ENCODE results near the gene ROM1. TPM values are rescaled to one million over a fixed set of nuclear protein-coding genes. Genes with fewer than 3 reads are reported as not detected.

ROM1 gene
- total RNA-seq, 1 experiment from 2014 or later = 0.94 TPM

DNA sequence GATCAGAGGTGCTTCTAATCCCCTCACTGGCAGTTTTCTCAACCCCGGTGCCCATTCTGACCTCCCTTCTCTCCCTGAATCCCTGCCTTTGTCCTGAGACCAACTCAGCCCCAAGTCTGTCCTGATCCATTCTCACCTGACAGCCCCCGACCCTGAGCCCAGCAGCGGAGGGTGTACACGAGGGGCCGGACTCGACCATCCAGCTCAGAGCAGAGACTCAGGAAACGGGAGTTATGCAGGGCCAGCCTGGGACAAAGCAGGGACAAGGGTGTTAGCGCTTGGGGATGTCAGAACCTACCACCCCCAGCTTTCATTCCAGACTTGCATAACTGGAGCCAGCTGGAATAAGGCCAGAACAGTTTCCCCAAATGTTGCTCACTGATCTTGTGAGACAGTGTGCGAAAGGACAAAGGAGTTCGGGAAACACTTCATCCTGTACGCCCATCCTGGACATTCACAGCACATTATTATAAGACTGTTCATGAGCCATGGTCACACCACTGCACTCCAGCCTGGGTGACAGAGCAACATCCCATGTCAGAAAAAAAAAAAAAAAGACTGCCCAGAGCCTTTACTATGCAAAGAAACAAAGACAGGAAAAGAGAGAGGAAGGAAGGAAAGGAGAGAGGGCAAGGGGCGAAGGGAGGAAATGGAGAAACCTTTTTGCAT, 35.9 kb upstream of the ROM1 start (continued):
- TF ChIP-seq ZNF532 (CRISPR knock-in tag; IDR thresholded peaks at IDR 0.05; ENCODE audit: borderline replicate concordance) (no peak), ETV6 (CRISPR knock-in tag; IDR thresholded peaks at IDR 0.05) (no peak), SOX15 (CRISPR knock-in tag; IDR thresholded peaks at IDR 0.05) (no peak)

- Mint-ChIP-seq H3K4me1 (peaks cover 10% of the 10 kb centered on the region), H3K9me3 (no peaks in the 10 kb centered on the region), H3K27me3 (ENCODE audit: low read depth) (no peaks in the 10 kb centered on the region), H3K4me3 (no peak overlapping the region), H3K36me3 (peaks cover 36% of the 10 kb centered on the region), H3K27ac (no peak overlapping the region)
- CTCF ChIA-PET = interaction anchor here (0.5 to 1.3 kb wide), 3 partner anchors 21 to 196 kb away, joined by 3 read pairs; no protein-coding TSS in a partner anchor
- ATAC-seq = no peak
- no peak for DNase-seq (ENCODE audit: low spot score)
- TF ChIP-seq, protein P1, sequence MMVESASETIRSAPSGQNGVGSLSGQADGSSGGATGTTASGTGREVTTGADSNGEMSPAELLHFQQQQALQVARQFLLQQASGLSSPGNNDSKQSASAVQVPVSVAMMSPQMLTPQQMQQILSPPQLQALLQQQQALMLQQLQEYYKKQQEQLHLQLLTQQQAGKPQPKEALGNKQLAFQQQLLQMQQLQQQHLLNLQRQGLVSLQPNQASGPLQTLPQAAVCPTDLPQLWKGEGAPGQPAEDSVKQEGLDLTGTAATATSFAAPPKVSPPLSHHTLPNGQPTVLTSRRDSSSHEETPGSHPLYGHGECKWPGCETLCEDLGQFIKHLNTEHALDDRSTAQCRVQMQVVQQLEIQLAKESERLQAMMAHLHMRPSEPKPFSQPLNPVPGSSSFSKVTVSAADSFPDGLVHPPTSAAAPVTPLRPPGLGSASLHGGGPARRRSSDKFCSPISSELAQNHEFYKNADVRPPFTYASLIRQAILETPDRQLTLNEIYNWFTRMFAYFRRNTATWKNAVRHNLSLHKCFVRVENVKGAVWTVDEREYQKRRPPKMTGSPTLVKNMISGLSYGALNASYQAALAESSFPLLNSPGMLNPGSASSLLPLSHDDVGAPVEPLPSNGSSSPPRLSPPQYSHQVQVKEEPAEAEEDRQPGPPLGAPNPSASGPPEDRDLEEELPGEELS (CRISPR knock-in tag; IDR thresholded peaks at IDR 0.05) = no peak
- TF ChIP-seq ZBTB43 (CRISPR knock-in tag; IDR thresholded peaks at IDR 0.05) (no peak), ZNF138 (CRISPR knock-in tag; conservative IDR thresholded peaks at IDR 0.05) (no peak)
- TF ChIP-seq, protein P2, sequence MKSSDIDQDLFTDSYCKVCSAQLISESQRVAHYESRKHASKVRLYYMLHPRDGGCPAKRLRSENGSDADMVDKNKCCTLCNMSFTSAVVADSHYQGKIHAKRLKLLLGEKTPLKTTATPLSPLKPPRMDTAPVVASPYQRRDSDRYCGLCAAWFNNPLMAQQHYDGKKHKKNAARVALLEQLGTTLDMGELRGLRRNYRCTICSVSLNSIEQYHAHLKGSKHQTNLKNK (CRISPR knock-in tag; IDR thresholded peaks at IDR 0.05) = no peak
- TF ChIP-seq, protein P3, sequence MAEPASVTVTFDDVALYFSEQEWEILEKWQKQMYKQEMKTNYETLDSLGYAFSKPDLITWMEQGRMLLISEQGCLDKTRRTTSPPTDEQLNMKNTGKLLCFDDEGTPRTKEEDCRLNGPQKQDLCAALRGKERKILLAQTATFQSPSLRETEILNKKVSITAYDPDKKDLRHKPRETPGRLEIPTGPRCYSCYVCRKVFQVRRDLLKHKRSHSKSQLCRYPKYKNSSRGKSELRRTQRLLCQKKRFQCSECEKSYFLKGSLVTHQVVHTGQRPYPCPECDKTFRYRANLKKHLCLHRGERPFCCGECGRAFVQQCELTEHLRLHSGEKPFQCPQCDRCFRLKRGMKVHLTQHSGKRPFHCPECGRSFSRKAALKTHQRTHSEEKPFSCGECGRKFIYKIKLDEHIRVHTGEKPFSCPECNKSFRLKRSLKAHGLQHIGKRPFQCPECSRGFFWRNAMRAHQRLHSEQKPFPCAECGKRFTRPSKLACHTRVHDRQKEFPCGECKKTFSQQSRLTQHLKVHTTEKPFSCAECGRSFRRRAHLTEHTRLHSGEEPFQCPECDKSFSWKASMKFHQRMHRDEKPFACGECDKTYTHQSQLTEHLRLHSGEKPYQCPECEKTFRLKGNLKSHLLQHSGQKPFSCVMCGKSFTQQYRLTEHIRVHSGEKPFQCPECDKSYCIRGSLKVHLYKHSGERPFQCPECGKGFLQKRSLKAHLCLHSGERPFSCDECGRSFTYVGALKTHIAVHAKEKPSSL (CRISPR knock-in tag; conservative IDR thresholded peaks at IDR 0.05) = no peak
- POLR2A ChIA-PET = no interaction called here
Observed at GRCh38 chr11:62578541-62578940, 34.5 kb upstream of the ROM1 start.

DNA sequence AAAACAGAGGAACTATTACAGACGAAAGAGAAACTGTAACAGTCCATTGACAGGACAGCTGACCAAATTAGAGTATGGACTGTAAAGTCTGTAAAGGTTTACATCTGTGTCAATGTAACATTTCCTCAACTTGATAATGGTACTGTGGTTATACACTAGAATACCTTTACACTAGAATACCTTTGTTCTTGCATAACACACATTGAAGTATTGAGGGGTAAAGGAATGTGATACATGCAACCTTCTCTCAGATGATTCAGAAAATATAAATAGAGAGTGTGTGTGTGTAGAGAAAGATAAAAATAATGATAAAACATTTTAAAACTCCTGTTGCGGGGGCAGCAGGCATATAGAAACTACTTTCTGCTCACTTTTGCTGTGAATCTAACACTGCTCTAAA, 33.8 kb upstream of the ROM1 start:
- ATAC-seq (no peak), DNase-seq (ENCODE audit: low spot score) (no peak)
- ChIA-PET POLR2A (no interaction called here), CTCF (interaction anchor here (1.3 kb wide), 1 partner anchor 32 kb away, joined by 3 read pairs; no protein-coding TSS in a partner anchor)
- no peak overlapping the region for H3K27ac Mint-ChIP-seq
- H3K4me1 Mint-ChIP-seq = peaks cover 10% of the 10 kb centered on the region
- H3K9me3 Mint-ChIP-seq = no peaks in the 10 kb centered on the region
- H3K36me3 Mint-ChIP-seq = peaks cover 41% of the 10 kb centered on the region
- H3K27me3 Mint-ChIP-seq (ENCODE audit: low read depth) = no peaks in the 10 kb centered on the region
- H3K4me3 Mint-ChIP-seq = no peak overlapping the region
- TF ChIP-seq ZNF423 (CRISPR knock-in tag; IDR thresholded peaks at IDR 0.05) (no peak), IRF2 (CRISPR knock-in tag; IDR thresholded peaks at IDR 0.05; ENCODE audit: borderline replicate concordance, low read depth) (no peak), NR1H2 (CRISPR knock-in tag; IDR thresholded peaks at IDR 0.05) (no peak), ARID4B (CRISPR knock-in tag; IDR thresholded peaks at IDR 0.05; ENCODE audit: borderline replicate concordance) (no peak), GRHL2 (CRISPR knock-in tag; IDR thresholded peaks at IDR 0.05; ENCODE audit: insufficient replicate concordance, severe bottlenecking) (no peak)
- TF ChIP-seq, protein P4, sequence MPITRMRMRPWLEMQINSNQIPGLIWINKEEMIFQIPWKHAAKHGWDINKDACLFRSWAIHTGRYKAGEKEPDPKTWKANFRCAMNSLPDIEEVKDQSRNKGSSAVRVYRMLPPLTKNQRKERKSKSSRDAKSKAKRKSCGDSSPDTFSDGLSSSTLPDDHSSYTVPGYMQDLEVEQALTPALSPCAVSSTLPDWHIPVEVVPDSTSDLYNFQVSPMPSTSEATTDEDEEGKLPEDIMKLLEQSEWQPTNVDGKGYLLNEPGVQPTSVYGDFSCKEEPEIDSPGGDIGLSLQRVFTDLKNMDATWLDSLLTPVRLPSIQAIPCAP (CRISPR knock-in tag; IDR thresholded peaks at IDR 0.05) = no peak
- TF ChIP-seq, protein P5, sequence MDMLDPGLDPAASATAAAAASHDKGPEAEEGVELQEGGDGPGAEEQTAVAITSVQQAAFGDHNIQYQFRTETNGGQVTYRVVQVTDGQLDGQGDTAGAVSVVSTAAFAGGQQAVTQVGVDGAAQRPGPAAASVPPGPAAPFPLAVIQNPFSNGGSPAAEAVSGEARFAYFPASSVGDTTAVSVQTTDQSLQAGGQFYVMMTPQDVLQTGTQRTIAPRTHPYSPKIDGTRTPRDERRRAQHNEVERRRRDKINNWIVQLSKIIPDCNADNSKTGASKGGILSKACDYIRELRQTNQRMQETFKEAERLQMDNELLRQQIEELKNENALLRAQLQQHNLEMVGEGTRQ (CRISPR knock-in tag; IDR thresholded peaks at IDR 0.05) = no peak

Measured in WTC11 (cell line).